Immature natural killer cell (primary cell): ENCODE measurements around the gene CEP131. TPM values are rescaled to one million over a fixed set of nuclear protein-coding genes. Genes with fewer than 3 reads are reported as not detected.

Experiments
- DNase-seq, 3 donors: peaks; one replicate each; pipeline ENCODE4 v3.0.0; 2022; ENCODE audit warnings: mixed read lengths in 1 of 3
- H3K27ac Mint-ChIP-seq, 6 donors: one replicate each; pipeline ENCODE4 v1.8.0; 2020; ENCODE audit warnings: mixed read lengths in 6 of 6, mild to moderate bottlenecking in 5 of 6, inconsistent platforms in 4 of 6, moderate library complexity in 3 of 6
- H3K27me3 Mint-ChIP-seq, 3 donors: one replicate each; pipeline ENCODE4 v1.8.0; 2020 to 2021; ENCODE audit warnings: low read depth in 3 of 3, mild to moderate bottlenecking in 3 of 3, mixed read lengths in 3 of 3, moderate library complexity in 3 of 3, inconsistent platforms in 1 of 3
- H3K36me3 Mint-ChIP-seq, 3 donors: one replicate each; pipeline ENCODE4 v1.8.0; 2020; ENCODE audit warnings: mixed read lengths in 3 of 3, inconsistent platforms in 2 of 3, mild to moderate bottlenecking in 2 of 3
- H3K4me1 Mint-ChIP-seq, 2 donors: one replicate each; pipeline ENCODE4 v1.8.0; 2020; ENCODE audit warnings: inconsistent platforms in 2 of 2, mild to moderate bottlenecking in 2 of 2, mixed read lengths in 2 of 2, moderate library complexity in 1 of 2
- H3K4me3 Mint-ChIP-seq, 5 donors: one replicate each; pipeline ENCODE4 v1.8.0; 2020; ENCODE audit warnings: mild to moderate bottlenecking in 5 of 5, mixed read lengths in 5 of 5, inconsistent platforms in 3 of 5, moderate library complexity in 3 of 5
- H3K9me3 Mint-ChIP-seq, 6 donors: one replicate each; pipeline ENCODE4 v1.8.0; 2020; ENCODE audit warnings: mild to moderate bottlenecking in 6 of 6, mixed read lengths in 6 of 6, inconsistent platforms in 4 of 6, moderate library complexity in 3 of 6
- polyA plus RNA-seq, 3 donors: library from polyadenylated mRNA; unstranded; fragments of 300-500 nt; fragmentation: Illumina TruSeq; gene quantifications; one replicate each; pipeline ENCODE4 v1.2.3, GENCODE V29; 2021

Gene CEP131
- polyA plus RNA-seq, 3 donors from 2014 or later, result 0.43 to 7.4 (median 1.5) TPM

DNA sequence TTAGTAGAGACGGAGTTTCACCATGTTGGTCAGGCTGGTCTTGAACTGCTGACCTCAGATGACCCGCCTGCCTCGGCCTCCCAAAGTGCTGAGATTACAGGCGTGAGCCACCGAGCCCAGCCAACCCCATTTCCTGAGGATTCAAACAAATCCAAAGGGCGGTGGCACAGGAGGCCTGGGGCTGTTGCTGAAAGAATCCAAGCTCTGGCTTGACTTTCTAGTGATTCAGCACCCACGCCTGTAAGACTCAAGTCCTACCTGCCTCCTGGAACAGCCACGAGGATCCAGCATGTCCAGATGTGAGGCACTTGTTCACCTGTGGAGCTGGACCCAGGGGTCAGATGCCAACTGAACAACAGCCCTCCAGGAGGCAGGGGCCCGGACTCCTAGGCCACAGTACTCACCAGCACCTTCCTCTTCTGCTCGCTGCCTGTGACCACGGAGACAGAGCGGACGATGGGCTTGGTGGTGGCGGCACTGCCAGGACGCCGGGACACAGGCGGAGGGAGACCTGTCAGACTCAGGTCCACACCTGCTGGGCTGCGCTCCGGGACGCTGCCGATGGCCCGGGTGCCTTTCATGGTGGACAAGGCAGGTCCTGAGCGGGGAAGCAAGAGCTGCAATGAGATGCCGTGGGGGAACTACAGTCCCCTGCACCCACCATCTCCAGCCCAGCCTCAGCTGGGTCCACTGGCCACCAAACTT is 3.1 kb downstream of the CEP131 start:
- H3K27me3 Mint-ChIP-seq, result peaks cover 0 to 6% (median 0%) of the 10 kb centered on the region in 3 donors
- H3K36me3 Mint-ChIP-seq, result peaks cover 0 to 5% (median 0%) of the 10 kb centered on the region in 3 donors
- no peak overlapping the region for H3K4me3 Mint-ChIP-seq
- H3K27ac Mint-ChIP-seq, result no peak overlapping the region
- H3K9me3 Mint-ChIP-seq, result peaks cover 0 to 2% (median 0%) of the 10 kb centered on the region in 6 donors
- H3K4me1 Mint-ChIP-seq, result peaks cover 9 to 13% of the 10 kb centered on the region in 2 donors
- no peak for DNase-seq

DNA sequence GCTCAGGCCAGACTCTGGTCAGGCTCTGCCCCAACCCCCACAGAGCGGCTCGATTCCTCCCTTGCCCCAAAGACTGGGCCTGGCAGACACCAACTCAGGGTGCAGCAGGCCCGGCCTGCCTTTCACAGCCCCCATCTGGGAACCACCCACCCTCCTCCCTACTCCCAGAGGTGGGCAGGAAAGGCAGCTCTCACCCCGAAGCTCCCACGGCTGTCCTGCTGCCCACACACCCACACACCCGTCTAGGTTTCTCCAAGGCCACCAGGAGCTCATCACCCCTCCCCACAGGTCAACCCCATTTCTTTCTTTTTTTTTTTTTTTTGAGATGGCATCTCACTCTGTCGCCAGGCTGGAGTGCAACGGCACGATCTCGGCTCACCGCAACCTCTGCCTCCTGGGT is 3.8 kb downstream of the CEP131 start:
- H3K27me3 Mint-ChIP-seq, result peaks cover 0 to 6% (median 0%) of the 10 kb centered on the region in 3 donors
- H3K27ac Mint-ChIP-seq, result no peak overlapping the region
- no peak overlapping the region for H3K4me3 Mint-ChIP-seq
- peaks cover 0 to 5% (median 0%) of the 10 kb centered on the region in 3 donors for H3K36me3 Mint-ChIP-seq
- peaks cover 8 to 13% of the 10 kb centered on the region in 2 donors for H3K4me1 Mint-ChIP-seq
- H3K9me3 Mint-ChIP-seq, result peaks cover 0 to 2% (median 0%) of the 10 kb centered on the region in 6 donors
- no peak for DNase-seq

DNA sequence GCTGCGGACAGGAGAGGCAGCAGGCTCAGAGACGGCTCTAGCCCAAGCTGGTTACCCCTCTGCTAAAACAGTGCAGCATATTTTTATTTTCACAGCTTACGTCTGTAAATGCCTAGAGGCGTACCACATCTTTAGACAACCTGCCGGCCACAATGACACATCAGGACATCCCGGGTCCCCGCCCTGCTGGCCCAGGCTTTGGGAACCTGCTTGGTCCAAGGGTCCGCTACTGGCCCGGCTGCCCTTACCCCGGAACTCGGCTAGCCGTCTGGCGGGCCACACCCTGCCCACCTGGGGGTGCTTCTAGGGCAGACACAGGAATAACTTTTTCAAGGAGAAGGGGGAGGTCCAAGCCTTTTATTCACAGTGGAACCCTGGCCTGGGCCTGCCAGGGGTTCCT is 4.3 kb downstream of the CEP131 start:
- H3K27ac Mint-ChIP-seq, result no peak overlapping the region
- H3K36me3 Mint-ChIP-seq, result peaks cover 0 to 5% (median 0%) of the 10 kb centered on the region in 3 donors
- H3K9me3 Mint-ChIP-seq, result peaks cover 0 to 2% (median 0%) of the 10 kb centered on the region in 6 donors
- H3K4me3 Mint-ChIP-seq, result no peak overlapping the region
- H3K4me1 Mint-ChIP-seq, result peaks cover 3 to 7% of the 10 kb centered on the region in 2 donors
- peaks cover 0 to 3% (median 0%) of the 10 kb centered on the region in 3 donors for H3K27me3 Mint-ChIP-seq
- no peak for DNase-seq

DNA sequence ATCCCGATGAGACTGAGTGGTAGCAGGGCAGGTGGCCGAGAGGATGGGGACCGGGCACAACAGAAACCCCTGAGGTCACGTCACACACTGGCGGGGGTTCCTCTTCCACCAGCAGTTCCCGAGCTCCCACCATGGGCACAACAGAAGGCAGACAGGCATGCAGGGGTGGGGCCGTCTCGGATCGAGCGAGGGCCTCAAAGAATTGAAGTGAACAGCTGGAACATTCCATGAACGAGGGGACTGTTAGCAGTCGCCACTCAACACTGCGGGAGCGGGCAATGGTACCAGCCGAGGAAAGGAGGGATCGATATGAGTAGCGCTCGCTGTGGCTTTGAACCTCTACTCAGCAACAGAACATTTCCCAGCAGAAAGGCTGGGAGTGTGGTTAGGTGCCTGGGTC is 5.3 kb downstream of the CEP131 start:
- DNase-seq, result no peak
- H3K4me1 Mint-ChIP-seq, result peaks cover 0 to 6% of the 10 kb centered on the region in 2 donors
- peaks cover 0 to 2% (median 0%) of the 10 kb centered on the region in 6 donors for H3K9me3 Mint-ChIP-seq
- H3K4me3 Mint-ChIP-seq, result no peak overlapping the region
- H3K27me3 Mint-ChIP-seq, result peaks cover 0 to 2% (median 0%) of the 10 kb centered on the region in 3 donors
- H3K27ac Mint-ChIP-seq, result no peak overlapping the region
- H3K36me3 Mint-ChIP-seq, result peaks cover 0 to 5% (median 0%) of the 10 kb centered on the region in 3 donors

DNA sequence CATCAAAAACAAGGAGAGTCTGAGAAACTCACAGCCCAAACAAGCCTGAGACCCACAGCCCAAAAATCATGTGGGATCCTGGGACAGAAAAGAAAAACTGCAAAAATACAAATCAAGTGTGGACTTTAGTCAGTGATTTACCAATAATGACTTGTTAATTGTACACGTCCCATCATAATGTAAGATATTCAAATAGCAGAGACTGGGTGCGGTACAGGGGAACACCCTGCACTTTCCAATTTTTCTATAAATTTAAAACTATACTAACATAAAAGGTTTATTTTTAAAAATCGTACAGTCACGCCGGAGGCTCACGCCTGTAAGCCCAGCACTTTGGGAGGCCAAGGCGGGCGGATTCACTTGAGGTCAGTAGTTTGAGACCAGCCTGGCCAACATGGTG is 8.8 kb downstream of the CEP131 start:
- Mint-ChIP-seq H3K36me3 (peaks cover 0 to 5% (median 0%) of the 10 kb centered on the region in 3 donors), H3K9me3 (no peaks in the 10 kb centered on the region), H3K4me1 (no peaks in the 10 kb centered on the region), H3K27me3 (no peaks in the 10 kb centered on the region), H3K4me3 (no peak overlapping the region), H3K27ac (no peak overlapping the region)
- no peak for DNase-seq

DNA sequence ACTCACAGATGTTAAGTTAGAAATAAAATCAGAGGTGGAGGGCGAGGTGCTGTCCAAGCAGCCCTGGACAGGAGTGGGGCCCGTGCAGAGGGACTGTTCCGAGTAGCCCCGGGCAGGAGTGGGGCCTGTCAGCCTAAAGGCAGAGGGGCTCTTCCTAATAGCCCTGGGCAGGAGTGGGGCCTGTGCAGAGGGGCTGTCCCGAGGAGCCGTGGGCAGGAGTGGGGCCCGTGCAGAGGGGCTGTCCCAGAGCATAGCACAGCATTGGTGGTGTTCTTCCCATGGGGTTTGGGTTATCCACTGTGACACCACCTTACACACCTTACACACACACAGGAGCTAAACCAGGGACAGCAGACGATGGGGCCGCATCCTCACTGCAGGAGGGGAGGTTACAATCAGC is 10.4 kb downstream of the CEP131 start:
- H3K4me1 Mint-ChIP-seq, result no peaks in the 10 kb centered on the region
- H3K4me3 Mint-ChIP-seq, result no peak overlapping the region
- H3K27me3 Mint-ChIP-seq, result no peaks in the 10 kb centered on the region
- peaks cover 0 to 5% (median 0%) of the 10 kb centered on the region in 3 donors for H3K36me3 Mint-ChIP-seq
- DNase-seq, result no peak
- no peak overlapping the region for H3K27ac Mint-ChIP-seq
- no peaks in the 10 kb centered on the region for H3K9me3 Mint-ChIP-seq

DNA sequence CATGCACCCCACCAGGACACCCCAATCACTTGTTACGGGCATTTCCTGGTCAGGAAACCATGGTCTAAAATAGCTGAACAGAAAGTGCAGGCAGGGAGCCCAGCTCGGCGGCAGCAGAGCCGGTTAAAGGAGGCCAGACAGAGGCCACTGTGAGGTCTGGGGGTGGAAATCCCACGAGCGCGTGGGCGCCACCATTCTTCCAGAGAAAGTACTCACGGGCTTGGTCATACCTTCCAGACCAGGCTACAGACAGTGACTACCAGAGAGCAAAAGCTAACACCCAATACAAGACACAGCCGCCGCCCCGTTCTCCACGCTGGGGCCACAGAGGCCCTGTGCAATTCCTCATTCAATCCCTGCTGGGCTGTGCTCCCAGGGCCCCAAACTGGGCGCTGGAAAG is 11.9 kb downstream of the CEP131 start:
- no peaks in the 10 kb centered on the region for H3K4me1 Mint-ChIP-seq
- DNase-seq, result no peak
- no peak overlapping the region for H3K27ac Mint-ChIP-seq
- no peaks in the 10 kb centered on the region for H3K9me3 Mint-ChIP-seq
- no peaks in the 10 kb centered on the region for H3K27me3 Mint-ChIP-seq
- H3K36me3 Mint-ChIP-seq, result no peaks in the 10 kb centered on the region
- H3K4me3 Mint-ChIP-seq, result no peak overlapping the region

DNA sequence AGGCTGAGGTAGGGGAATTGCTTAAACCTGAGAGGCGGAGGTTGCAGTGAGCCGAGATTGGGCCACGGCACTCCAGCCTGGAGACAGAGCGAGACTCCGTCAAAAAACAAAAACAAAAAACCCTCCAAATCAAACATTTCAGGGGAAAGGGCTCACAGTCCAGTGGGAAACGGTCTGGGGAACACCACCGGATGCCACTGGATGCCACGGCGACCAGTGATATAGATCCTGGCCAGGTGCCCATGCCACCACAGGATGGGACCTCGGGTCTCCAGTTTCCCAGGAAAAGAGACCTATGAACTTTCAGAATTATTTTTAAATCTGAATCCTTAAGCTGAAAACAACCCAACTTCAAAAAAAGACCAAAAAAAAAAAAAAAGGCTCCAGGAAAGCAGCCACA is 12.3 kb downstream of the CEP131 start:
- no peaks in the 10 kb centered on the region for H3K4me1 Mint-ChIP-seq
- H3K4me3 Mint-ChIP-seq, result no peak overlapping the region
- no peaks in the 10 kb centered on the region for H3K36me3 Mint-ChIP-seq
- H3K27ac Mint-ChIP-seq, result no peak overlapping the region
- H3K27me3 Mint-ChIP-seq, result no peaks in the 10 kb centered on the region
- no peak for DNase-seq
- H3K9me3 Mint-ChIP-seq, result no peaks in the 10 kb centered on the region

DNA sequence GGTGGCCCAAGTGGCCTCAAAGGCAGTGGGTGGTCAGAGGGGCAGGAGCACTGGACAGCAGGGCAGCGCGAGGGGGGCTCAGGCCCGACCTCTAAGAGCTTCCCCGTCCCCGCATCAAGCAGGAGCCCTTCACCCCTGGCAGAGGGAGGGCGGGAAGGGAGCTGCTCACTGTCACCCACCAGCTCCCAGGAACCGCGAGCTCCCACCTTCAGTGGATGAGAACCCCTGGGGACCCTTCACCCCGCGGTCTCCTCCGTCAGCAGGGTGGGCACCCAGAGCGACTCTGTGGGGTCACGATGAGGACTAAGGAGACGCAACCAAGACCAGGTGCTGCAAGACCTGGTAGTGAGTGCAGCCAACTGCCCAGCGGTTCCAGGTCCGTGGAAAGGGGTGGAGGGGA is 13.6 kb downstream of the CEP131 start:
- Mint-ChIP-seq H3K9me3 (no peaks in the 10 kb centered on the region), H3K4me1 (no peaks in the 10 kb centered on the region), H3K4me3 (no peak overlapping the region)

DNA sequence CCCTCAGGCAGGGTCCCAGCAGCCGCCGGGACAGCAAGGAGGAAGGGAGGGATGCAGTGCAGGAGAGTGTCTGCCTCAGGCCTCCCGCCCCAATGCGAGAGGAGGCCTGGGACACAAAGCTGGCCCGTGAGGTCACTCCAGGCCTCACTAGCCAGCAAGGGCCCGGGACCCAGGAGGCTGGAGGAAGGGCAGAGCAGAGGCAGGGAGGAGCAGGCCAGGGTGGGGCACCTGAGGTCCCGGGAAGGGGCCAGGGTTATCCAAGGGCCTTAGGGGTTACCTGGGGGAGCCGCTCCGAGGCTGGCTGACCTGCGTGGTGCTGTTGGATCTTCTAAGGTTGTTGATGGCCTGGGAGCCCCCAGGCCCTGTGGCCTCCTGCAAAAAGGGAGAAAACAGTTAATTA is 14.1 kb downstream of the CEP131 start:
- Mint-ChIP-seq H3K9me3 (no peaks in the 10 kb centered on the region), H3K4me1 (no peaks in the 10 kb centered on the region), H3K4me3 (no peak overlapping the region), H3K27me3 (peaks cover 0 to 3% (median 0%) of the 10 kb centered on the region in 3 donors), H3K36me3 (no peaks in the 10 kb centered on the region), H3K27ac (no peak overlapping the region)
- no peak for DNase-seq

More for the DNA sequence above, 13.6 kb downstream of the CEP131 start:
- no peaks in the 10 kb centered on the region for H3K27me3 Mint-ChIP-seq
- H3K36me3 Mint-ChIP-seq, result no peaks in the 10 kb centered on the region
- no peak overlapping the region for H3K27ac Mint-ChIP-seq
- DNase-seq, result no peak

DNA sequence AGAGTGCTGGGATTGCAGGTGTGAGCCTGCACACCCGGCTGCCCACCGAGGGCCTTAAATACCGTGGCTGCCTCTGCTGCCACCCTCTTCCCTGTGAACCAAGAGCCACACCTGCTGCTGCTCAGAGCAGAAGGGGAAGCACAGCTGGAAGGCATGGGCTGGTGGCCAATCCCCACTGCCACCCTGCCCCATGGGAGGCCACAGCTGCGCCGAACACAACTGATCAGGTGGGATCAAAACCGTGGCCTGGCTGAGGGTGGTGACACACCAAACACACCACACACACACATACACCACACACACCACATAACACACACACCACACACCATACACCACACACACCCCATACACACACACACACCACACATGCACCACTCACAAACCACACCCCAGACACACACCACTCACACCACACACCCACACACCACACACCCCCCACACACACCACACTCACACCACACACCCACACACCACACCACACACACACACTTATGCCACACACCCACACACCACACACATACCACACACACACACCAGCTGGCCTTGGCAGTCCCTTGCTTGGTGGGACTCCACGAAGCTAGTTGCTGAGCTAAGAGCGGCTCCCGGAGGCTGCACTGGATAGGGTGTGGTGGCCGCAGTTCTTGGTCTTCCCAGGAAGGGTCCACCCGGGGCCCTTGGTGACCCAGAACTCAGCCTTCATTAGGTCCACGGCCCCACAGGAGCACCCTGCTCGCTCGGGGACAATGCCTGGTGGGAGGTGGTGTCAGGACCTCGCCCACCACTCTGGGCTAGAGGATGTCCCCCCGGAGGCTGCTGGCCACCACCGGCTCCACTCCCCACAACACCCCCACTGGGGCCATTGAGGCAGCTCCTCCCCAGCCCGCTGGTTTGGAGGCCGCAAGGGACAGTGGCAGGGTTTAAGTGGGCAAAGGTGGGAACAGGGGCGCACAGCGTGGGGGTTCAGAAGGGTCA is 14.9 kb downstream of the CEP131 start:
- peaks cover 0 to 3% (median 0%) of the 10 kb centered on the region in 3 donors for H3K27me3 Mint-ChIP-seq
- peak overlapping the region in 3 of 6 donors; percentile 20 to 73 (median 35) for H3K27ac Mint-ChIP-seq
- no peak for DNase-seq
- H3K36me3 Mint-ChIP-seq, result no peaks in the 10 kb centered on the region
- no peaks in the 10 kb centered on the region for H3K9me3 Mint-ChIP-seq
- no peaks in the 10 kb centered on the region for H3K4me1 Mint-ChIP-seq
- H3K4me3 Mint-ChIP-seq, result no peak overlapping the region

DNA sequence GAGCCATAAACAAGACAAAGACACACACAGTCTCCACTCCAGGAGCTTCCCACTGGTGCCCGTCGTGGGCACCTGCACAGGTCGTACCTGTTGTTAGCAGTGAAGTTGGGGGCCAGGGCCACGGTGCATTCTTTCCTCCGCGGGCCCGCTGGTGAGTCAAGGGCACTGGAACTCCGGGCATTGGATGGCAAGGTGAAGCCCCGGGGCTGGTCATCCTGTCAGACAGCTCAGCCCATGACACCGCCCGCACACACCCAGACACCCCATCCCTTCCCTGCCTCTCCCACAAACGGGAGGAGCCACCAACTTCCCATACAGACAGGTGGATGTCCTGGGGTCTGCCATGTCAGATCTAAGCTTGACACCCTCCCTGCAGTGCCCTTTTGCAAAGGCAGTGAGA is 16.1 kb downstream of the CEP131 start:
- Mint-ChIP-seq H3K4me3 (no peak overlapping the region), H3K9me3 (no peaks in the 10 kb centered on the region), H3K27me3 (peaks cover 0 to 3% (median 0%) of the 10 kb centered on the region in 3 donors), H3K27ac (no peak overlapping the region), H3K4me1 (no peaks in the 10 kb centered on the region), H3K36me3 (no peaks in the 10 kb centered on the region)
- no peak for DNase-seq

DNA sequence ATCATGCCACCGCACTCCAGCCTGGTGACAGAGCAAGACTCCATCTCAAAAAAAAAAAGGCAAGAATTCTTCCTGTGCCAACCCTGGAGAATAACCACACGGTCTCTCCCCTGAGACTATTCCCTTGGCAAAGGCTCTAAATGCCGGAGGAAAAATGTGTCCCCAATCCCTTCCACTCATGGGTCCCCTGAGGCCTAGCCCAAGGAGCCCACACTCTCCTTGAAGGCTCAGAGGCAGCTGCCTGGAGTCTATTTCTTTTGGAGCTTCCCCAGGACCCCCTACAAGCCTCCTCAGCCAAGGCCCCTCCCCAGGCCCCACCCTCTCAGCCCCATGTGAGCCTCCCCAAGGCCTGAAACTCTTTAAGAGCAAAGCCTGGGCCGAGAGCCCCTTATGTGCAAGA is 16.6 kb downstream of the CEP131 start:
- Mint-ChIP-seq H3K27me3 (peaks cover 0 to 3% (median 0%) of the 10 kb centered on the region in 3 donors), H3K4me1 (no peaks in the 10 kb centered on the region), H3K9me3 (no peaks in the 10 kb centered on the region), H3K4me3 (no peak overlapping the region), H3K36me3 (no peaks in the 10 kb centered on the region), H3K27ac (peak overlapping the region in 1 of 6 donors; percentile 40)
- no peak for DNase-seq

DNA sequence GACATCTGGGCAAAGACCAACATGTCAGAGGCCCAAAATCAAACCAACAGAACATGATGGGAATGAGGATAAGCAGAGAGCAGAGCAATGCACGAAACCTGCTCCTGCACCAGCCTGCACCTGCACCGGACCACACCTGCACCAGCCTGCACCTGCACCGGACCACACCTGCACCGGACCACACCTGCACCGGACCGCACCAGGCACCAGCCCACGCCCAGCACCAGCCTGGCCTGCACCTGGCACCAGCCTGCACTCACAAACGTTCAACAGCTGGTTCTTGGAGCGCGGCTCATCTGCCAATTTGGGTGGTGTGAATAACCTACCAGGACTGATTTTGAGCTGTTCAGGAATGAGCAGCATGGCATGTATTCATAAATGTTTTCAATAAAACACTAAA is 18.2 kb downstream of the CEP131 start:
- no peak for DNase-seq
- H3K9me3 Mint-ChIP-seq, result no peaks in the 10 kb centered on the region
- no peaks in the 10 kb centered on the region for H3K4me1 Mint-ChIP-seq
- peaks cover 0 to 3% (median 0%) of the 10 kb centered on the region in 3 donors for H3K27me3 Mint-ChIP-seq
- no peak overlapping the region for H3K27ac Mint-ChIP-seq
- H3K36me3 Mint-ChIP-seq, result no peaks in the 10 kb centered on the region
- no peak overlapping the region for H3K4me3 Mint-ChIP-seq
